ENCODE results near the gene AOPEP.

The AOPEP gene

GRCh38 chr9:95091601-95092261 is 365.2 kb downstream of the AOPEP start:
- DNase-seq: no peak

- no peak for DNase-seq
Observed at GRCh38 chr9:95092262-95093072, 366.0 kb downstream of the AOPEP start.

- no peak for DNase-seq
Observed at GRCh38 chr9:95093586-95093985, 367.1 kb downstream of the AOPEP start.

- DNase-seq: no peak
Observed at GRCh38 chr9:95094002-95094401, 367.5 kb downstream of the AOPEP start.

- DNase-seq: no peak
Observed at GRCh38 chr9:95095641-95096355, 369.3 kb downstream of the AOPEP start.

- DNase-seq: no peak
Observed at GRCh38 chr9:95096381-95096780, 369.9 kb downstream of the AOPEP start.

- DNase-seq: no peak
Observed at GRCh38 chr9:95096807-95097206, 370.3 kb downstream of the AOPEP start.

GRCh38 chr9:95097279-95097678 is 370.8 kb downstream of the AOPEP start:
- DNase-seq: no peak

GRCh38 chr9:95098391-95098921 is 372.0 kb downstream of the AOPEP start:
- DNase-seq: no peak

GRCh38 chr9:95099321-95100070 is 373.0 kb downstream of the AOPEP start:
- no peak for DNase-seq

- DNase-seq: no peak
Observed at GRCh38 chr9:95100071-95100627, 373.6 kb downstream of the AOPEP start.

GRCh38 chr9:95101326-95101725 is 374.8 kb downstream of the AOPEP start:
- DNase-seq: no peak

GRCh38 chr9:95102001-95102433 is 375.5 kb downstream of the AOPEP start:
- no peak for DNase-seq

- no peak for DNase-seq
Observed at GRCh38 chr9:95102572-95102971, 376.1 kb downstream of the AOPEP start.

GRCh38 chr9:95103281-95103771 is 376.8 kb downstream of the AOPEP start:
- DNase-seq: no peak

GRCh38 chr9:95103871-95104580 is 377.5 kb downstream of the AOPEP start:
- DNase-seq: no peak

- DNase-seq: no peak
Observed at GRCh38 chr9:95104581-95104960, 378.1 kb downstream of the AOPEP start.

GRCh38 chr9:95104980-95105379 is 378.5 kb downstream of the AOPEP start:
- no peak for DNase-seq

- DNase-seq: no peak
Observed at GRCh38 chr9:95105519-95106287, 379.2 kb downstream of the AOPEP start.

GRCh38 chr9:95107001-95107749 is 380.7 kb downstream of the AOPEP start:
- no peak for DNase-seq
